NB4 (cell line): Measurements from ENCODE around the gene CPE.
"Not testable (repeated sequence)": the region's sequence is repeated elsewhere in the genome, so short reads cannot be mapped to it uniquely, and the experiment has no call there.

Source experiments
- DNase-seq: peaks from one replicate; pipeline ENCODE4 v3.0.0; 2010; ENCODE audit warnings: low read depth
- H3K4me3 ChIP-seq: one replicate; pipeline ENCODE4 v1.5.1; 2011; ENCODE audit warnings: mild to moderate bottlenecking, low read depth, low read length, moderate library complexity
- MYC ChIP-seq: IDR thresholded peaks from 2 replicates; pipeline ENCODE4 v1.6.1; 2011; ENCODE audit warnings: low read depth, low read length
- POLR2A ChIP-seq: IDR thresholded peaks from 2 replicates; pipeline ENCODE4 v1.6.1; 2011; ENCODE audit warnings: mild to moderate bottlenecking; ENCODE audit not compliant: insufficient read length; ENCODE audit errors: extremely low read depth
- TF ChIP-seq, protein P1 (sequence below): IDR thresholded peaks from 2 replicates; pipeline ENCODE4 v1.6.1; 2011; ENCODE audit warnings: low read depth, low read length
- TF ChIP-seq, protein P2 (sequence below): IDR thresholded peaks from one replicate; pipeline ENCODE4 v1.5.1; 2012; ENCODE audit warnings: low read depth, low read length

Gene CPE

DNA sequence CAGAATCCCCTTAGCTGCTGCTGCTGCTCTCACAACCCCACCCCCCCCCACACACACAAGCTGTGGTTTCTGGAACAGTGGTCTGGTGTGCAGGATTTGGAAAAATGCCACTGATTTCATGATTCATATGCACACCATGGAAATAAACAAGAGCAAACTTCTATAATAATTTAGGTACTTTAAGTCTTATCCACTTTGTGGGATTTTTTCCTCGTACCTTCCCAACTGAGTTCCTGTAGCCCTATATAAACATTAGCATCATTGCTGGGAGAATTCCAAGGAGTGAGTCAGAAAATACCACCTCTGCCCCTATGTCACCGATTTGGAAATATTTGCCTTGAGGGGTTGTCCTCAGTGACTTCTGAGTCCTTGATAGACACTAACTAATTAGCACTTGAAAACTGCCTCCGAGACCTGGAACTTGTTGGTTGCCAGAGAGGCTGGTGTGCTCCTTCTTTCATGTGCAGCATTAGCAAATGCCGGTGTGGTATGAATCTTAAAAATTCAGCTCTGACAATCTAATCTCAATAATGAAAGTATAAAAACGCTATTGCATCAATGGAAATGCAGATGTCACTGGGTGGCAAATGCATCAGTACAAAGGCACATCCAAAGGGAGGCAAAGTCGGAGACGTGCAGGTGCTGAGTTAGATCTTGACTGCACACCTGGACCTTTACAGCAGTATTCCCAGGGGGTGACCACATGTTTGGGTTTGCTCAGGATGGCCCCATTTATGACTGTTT lies 61.8 kb downstream of the CPE start:
- no peak for DNase-seq
- TF ChIP-seq MYC (no peak), POLR2A (no peak)
- TF ChIP-seq, protein P1, sequence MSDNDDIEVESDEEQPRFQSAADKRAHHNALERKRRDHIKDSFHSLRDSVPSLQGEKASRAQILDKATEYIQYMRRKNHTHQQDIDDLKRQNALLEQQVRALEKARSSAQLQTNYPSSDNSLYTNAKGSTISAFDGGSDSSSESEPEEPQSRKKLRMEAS: no peak
- TF ChIP-seq, protein P2, sequence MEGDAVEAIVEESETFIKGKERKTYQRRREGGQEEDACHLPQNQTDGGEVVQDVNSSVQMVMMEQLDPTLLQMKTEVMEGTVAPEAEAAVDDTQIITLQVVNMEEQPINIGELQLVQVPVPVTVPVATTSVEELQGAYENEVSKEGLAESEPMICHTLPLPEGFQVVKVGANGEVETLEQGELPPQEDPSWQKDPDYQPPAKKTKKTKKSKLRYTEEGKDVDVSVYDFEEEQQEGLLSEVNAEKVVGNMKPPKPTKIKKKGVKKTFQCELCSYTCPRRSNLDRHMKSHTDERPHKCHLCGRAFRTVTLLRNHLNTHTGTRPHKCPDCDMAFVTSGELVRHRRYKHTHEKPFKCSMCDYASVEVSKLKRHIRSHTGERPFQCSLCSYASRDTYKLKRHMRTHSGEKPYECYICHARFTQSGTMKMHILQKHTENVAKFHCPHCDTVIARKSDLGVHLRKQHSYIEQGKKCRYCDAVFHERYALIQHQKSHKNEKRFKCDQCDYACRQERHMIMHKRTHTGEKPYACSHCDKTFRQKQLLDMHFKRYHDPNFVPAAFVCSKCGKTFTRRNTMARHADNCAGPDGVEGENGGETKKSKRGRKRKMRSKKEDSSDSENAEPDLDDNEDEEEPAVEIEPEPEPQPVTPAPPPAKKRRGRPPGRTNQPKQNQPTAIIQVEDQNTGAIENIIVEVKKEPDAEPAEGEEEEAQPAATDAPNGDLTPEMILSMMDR: no peak
- no peak overlapping the region for H3K4me3 ChIP-seq

DNA sequence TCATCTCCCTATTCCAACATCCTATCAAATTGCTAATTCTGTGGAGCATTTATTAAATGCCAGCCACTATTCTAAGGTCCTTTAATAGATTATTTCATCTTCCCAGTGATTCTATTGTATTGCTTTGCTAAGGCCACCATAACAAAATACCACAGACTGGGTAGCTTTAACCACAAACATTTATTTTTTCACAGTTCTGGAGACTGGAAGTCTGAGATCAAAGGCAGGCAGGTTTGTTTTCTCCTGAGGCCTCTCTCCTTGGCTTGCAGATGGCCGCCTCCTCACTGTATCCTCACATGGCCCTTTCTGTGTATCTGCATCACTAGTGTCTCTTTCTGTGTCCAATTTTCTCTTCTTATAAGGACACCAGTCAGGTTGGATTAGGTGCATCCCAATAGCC lies 64.5 kb downstream of the CPE start:
- DNase-seq: no peak
- TF ChIP-seq MYC (no peak), POLR2A (no peak)
- TF ChIP-seq, protein P1: no peak
- TF ChIP-seq, protein P2: no peak
- H3K4me3 ChIP-seq: no peak overlapping the region

DNA sequence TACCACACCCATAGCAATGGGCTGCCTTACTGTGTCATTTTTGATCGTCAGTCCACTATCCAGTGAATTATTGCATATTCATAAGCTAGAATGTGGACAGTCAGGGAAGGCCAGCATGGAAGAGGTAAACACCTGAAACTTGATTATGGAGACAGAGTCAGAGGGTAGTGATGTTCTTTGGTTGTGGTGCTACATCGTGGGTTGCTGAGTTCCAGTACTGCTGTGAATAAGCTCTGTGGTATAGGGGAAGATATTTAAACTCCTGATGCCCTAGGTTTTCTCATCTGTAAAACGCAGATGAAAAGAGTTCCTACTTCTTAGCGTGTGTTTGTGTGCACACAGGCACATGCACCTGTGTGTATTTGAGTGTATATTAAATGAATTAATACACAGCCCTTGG lies 69.9 kb downstream of the CPE start:
- no peak overlapping the region for H3K4me3 ChIP-seq
- no peak for DNase-seq
- TF ChIP-seq POLR2A (no peak), MYC (no peak)
- TF ChIP-seq, protein P1: no peak
- TF ChIP-seq, protein P2: no peak

DNA sequence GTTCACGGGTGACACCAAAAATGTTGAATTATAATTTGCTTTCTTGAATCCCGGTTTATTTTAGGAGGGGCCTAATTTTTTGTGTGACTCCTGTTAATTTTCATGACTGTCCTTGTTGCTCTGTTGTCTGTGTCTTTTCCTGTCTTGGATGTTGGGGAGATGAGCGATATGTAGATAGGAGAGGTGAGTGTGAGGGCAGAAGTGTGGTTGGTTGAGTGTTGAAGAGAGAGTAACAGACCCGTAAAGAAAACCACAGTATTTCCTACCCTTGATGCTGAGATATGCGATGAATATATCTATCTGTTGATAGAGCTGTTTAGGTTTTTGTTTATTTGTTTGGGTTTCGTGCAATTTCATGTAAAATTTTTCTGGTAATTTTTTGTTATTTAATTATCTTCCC lies 70.5 kb downstream of the CPE start:
- no peak overlapping the region for H3K4me3 ChIP-seq
- TF ChIP-seq MYC (no peak), POLR2A (no peak)
- TF ChIP-seq, protein P2: no peak
- TF ChIP-seq, protein P1: no peak
- DNase-seq: no peak

DNA sequence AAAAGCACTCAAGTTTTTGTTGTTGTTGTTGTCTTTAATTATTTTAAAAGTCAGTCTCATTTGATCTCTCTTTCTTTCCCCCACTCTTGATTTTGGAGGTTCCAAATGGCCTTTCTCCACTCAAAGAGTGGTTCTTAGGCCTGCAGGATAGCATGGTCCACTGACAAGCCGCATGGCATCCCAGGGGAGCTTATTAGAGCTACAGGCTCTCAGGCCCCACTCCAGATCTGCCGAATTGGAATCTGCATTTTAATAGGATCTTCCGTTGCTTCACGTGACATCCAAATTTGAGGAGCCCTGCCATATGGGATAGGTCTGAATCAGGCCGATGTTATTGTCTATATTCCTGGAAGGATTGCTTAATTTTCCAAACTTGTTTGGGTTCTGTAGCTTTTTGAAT lies 72.1 kb downstream of the CPE start:
- TF ChIP-seq, protein P1: no peak
- TF ChIP-seq MYC: no peak
- no peak for TF ChIP-seq POLR2A
- TF ChIP-seq, protein P2: no peak
- H3K4me3 ChIP-seq: no peak overlapping the region
- no peak for DNase-seq

DNA sequence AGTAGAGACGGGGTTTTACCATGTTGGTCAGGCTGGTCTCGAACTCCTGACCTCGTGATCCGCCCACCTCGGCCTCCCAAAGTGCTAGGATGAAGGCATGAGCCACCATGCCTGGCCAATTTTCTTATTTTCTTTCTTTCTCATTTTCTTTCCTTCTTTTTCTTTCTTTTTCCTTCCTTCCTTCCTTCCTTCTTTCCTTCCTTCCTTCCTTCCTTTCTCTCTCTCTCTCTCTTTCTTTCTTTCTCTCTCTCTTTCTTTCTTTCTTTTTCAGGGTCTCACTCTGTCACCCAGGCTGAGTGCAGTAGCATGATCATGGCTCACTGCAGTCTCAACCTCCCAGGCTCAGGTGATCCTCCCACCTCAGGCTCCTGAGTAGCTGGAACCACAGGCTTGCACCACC lies 74.3 kb downstream of the CPE start:
- not testable (repeated sequence) for H3K4me3 ChIP-seq, DNase-seq
